CD4-positive, alpha-beta T cell treated with Interleukin-15 for 1 hour (primary cell): ENCODE measurements around the gene NEK1.
"Not testable (repeated sequence)": the region's sequence is repeated elsewhere in the genome, so short reads cannot be mapped to it uniquely, and the experiment has no call there.

Experiments used
- DNase-seq: peaks from one replicate; pipeline ENCODE4 v3.0.0-alpha.2; 2020

NEK1 gene

GRCh38 chr4:169601016-169601771 is 11.2 kb downstream of the NEK1 start:
- DNase-seq: no peak

GRCh38 chr4:169594560-169595195 is 17.7 kb downstream of the NEK1 start:
- DNase-seq: no peak

- DNase-seq: no peak
Measured at GRCh38 chr4:169593050-169593560, 19.3 kb downstream of the NEK1 start.

- no peak for DNase-seq
Measured at GRCh38 chr4:169583563-169583962, 28.8 kb downstream of the NEK1 start.

GRCh38 chr4:169582706-169583105 is 29.7 kb downstream of the NEK1 start:
- no peak for DNase-seq

- no peak for DNase-seq
Measured at GRCh38 chr4:169582203-169582602, 30.2 kb downstream of the NEK1 start.

- DNase-seq: no peak
Measured at GRCh38 chr4:169573889-169574288, 38.5 kb downstream of the NEK1 start.

- no peak for DNase-seq
Measured at GRCh38 chr4:169571435-169571834, 40.9 kb downstream of the NEK1 start.

- not testable (repeated sequence) for DNase-seq
Measured at GRCh38 chr4:169571012-169571411, 41.4 kb downstream of the NEK1 start.

- DNase-seq: not testable (repeated sequence)
Measured at GRCh38 chr4:169570266-169570665, 42.1 kb downstream of the NEK1 start.

GRCh38 chr4:169569188-169569587 is 43.2 kb downstream of the NEK1 start:
- not testable (repeated sequence) for DNase-seq

GRCh38 chr4:169567916-169568315 is 44.5 kb downstream of the NEK1 start:
- no peak for DNase-seq

GRCh38 chr4:169566021-169566818 is 46.2 kb downstream of the NEK1 start:
- DNase-seq: no peak

- no peak for DNase-seq
Measured at GRCh38 chr4:169565606-169566005, 46.8 kb downstream of the NEK1 start.

GRCh38 chr4:169557061-169557636 is 55.2 kb downstream of the NEK1 start:
- no peak for DNase-seq

- not testable (repeated sequence) for DNase-seq
Measured at GRCh38 chr4:169546548-169546947, 65.8 kb downstream of the NEK1 start.

GRCh38 chr4:169540774-169541173 is 71.6 kb downstream of the NEK1 start:
- DNase-seq: no peak

GRCh38 chr4:169530048-169530447 is 82.3 kb downstream of the NEK1 start:
- no peak for DNase-seq

- DNase-seq: no peak
Measured at GRCh38 chr4:169523796-169524195, 88.6 kb downstream of the NEK1 start.

GRCh38 chr4:169510617-169511016 is 101.8 kb downstream of the NEK1 start:
- no peak for DNase-seq

GRCh38 chr4:169506903-169507302 is 105.5 kb downstream of the NEK1 start:
- DNase-seq: no peak

GRCh38 chr4:169499907-169500306 is 112.5 kb downstream of the NEK1 start:
- not testable (repeated sequence) for DNase-seq

- not testable (repeated sequence) for DNase-seq
Measured at GRCh38 chr4:169494234-169494633, 118.1 kb downstream of the NEK1 start.
